Endodermal cell (in vitro differentiated cells): ENCODE measurements around the gene PPP1R12B. TPM values are rescaled to one million over a fixed set of nuclear protein-coding genes. Genes with fewer than 3 reads are reported as not detected.
"Not testable (repeated sequence)": the region's sequence is repeated elsewhere in the genome, so short reads cannot be mapped to it uniquely, and the experiment has no call there.

ENCODE experiments used
- DNase-seq: peaks from one replicate; pipeline ENCODE4 v3.0.0-alpha.2; 2017
- H3K27ac ChIP-seq: 2 replicates; pipeline ENCODE4 v1.5.1; 2013; ENCODE audit warnings: mild to moderate bottlenecking, low read depth, low read length, moderate library complexity
- H3K27me3 ChIP-seq: 2 replicates; pipeline ENCODE4 v1.6.1; 2013; ENCODE audit warnings: mild to moderate bottlenecking, low read length, moderate library complexity; ENCODE audit not compliant: insufficient read depth, control insufficient read depth, poor library complexity, severe bottlenecking
- H3K36me3 ChIP-seq: 2 replicates; pipeline ENCODE4 v1.7.0; 2013; ENCODE audit warnings: mild to moderate bottlenecking, low read length, moderate library complexity; ENCODE audit not compliant: control insufficient read depth, insufficient read depth
- H3K4me1 ChIP-seq: one replicate; pipeline ENCODE4 v1.7.0; 2013; ENCODE audit warnings: low read length; ENCODE audit not compliant: control insufficient read depth, insufficient read depth
- H3K4me3 ChIP-seq: 2 replicates; pipeline ENCODE4 v1.5.1; 2013; ENCODE audit warnings: mild to moderate bottlenecking, low read length, moderate library complexity
- H3K9ac ChIP-seq: 2 replicates; pipeline ENCODE4 v1.6.1; 2013; ENCODE audit warnings: mild to moderate bottlenecking, low read length, moderate library complexity; ENCODE audit not compliant: poor library complexity, severe bottlenecking; ENCODE audit errors: extremely low read depth
- H3K9me3 ChIP-seq: 2 replicates; pipeline ENCODE4 v1.6.1; 2013; ENCODE audit warnings: mild to moderate bottlenecking, low read length, moderate library complexity; ENCODE audit not compliant: control insufficient read depth
- H3K27ac Mint-ChIP-seq: 2 replicates; pipeline ENCODE4 v1.8.0; 2020; ENCODE audit warnings: mixed read lengths
- H3K27me3 Mint-ChIP-seq: 2 replicates; pipeline ENCODE4 v1.8.0; 2021; ENCODE audit warnings: mild to moderate bottlenecking, mixed read lengths; ENCODE audit not compliant: insufficient read depth
- H3K36me3 Mint-ChIP-seq: 2 replicates; pipeline ENCODE4 v1.8.0; 2020; ENCODE audit warnings: low read depth, mixed read lengths
- H3K4me1 Mint-ChIP-seq: 2 replicates; pipeline ENCODE4 v1.8.0; 2020; ENCODE audit warnings: mixed read lengths
- H3K4me3 Mint-ChIP-seq: 2 replicates; pipeline ENCODE4 v1.8.0; 2020; ENCODE audit warnings: mild to moderate bottlenecking, moderate library complexity, mixed read lengths
- H3K9me3 Mint-ChIP-seq: 2 replicates; pipeline ENCODE4 v1.8.0; 2020; ENCODE audit warnings: mild to moderate bottlenecking, mixed read lengths
- CTCF ChIP-seq: fragments of 200-600 bp; sonication (generic); conservative IDR thresholded peaks from 2 replicates; pipeline ENCODE4 v1.5.0; 2021; ENCODE audit warnings: antibody characterized with exemption, mild to moderate bottlenecking
- WGBS, 2 experiments: methylation state at CpG; one replicate each; pipeline versions ENCODE4 v1.1.5 to v1.1.7; 2013; ENCODE audit warnings: missing lambda C conversion rate in 2 of 2, mixed read lengths in 1 of 2; ENCODE audit not compliant: insufficient coverage in 1 of 2, insufficient read length in 1 of 2; 5-methylcytosine and 5-hydroxymethylcytosine counted together
- total RNA-seq, 2 donors: library from RNA; stranded (reverse); fragmentation: NEBNext Ultra II Directional in 1 of 2; extraction: Animal tissue kit (Norgen Biotek cat#: 25700) in 1 of 2; gene quantifications; 2 replicates in 1 of 2; 3 replicates in 1 of 2; pipeline ENCODE4 v1.2.1, GENCODE V29; 2021

The PPP1R12B gene
- total RNA-seq, 2 donors from 2014 or later, result 19.2 to 20.3 TPM

GRCh38 chr1:202621446-202621845, 272.9 kb downstream of the PPP1R12B start:
- Mint-ChIP-seq H3K4me1 (peaks cover 24% of the 10 kb centered on the region), H3K27me3 (no peaks in the 10 kb centered on the region), H3K4me3 (no peak overlapping the region), H3K36me3 (peaks cover 6% of the 10 kb centered on the region), H3K9me3 (peaks cover 2% of the 10 kb centered on the region), H3K27ac (no peak overlapping the region)
- no peak overlapping the region for H3K9ac ChIP-seq
- no peak for TF ChIP-seq CTCF
- H3K27ac ChIP-seq, result no peak overlapping the region
- no peaks in the 10 kb centered on the region for H3K9me3 ChIP-seq
- H3K27me3 ChIP-seq, result no peaks in the 10 kb centered on the region
- H3K4me3 ChIP-seq, result no peak overlapping the region
- H3K36me3 ChIP-seq, result no peaks in the 10 kb centered on the region
- no peak for DNase-seq
- peaks cover 4% of the 10 kb centered on the region for H3K4me1 ChIP-seq
- 83 to 92% methylated on average over 1 to 3 of the region's 3 CpGs for WGBS, 2 experiments

GRCh38 chr1:202622388-202622787, 273.9 kb downstream of the PPP1R12B start:
- H3K4me3 ChIP-seq, result no peak overlapping the region
- WGBS, 2 experiments, result 87 to 90% methylated on average over 7 to 8 of the region's 8 CpGs
- peaks cover 4% of the 10 kb centered on the region for H3K4me1 ChIP-seq
- H3K27ac Mint-ChIP-seq, result peak overlapping the region; percentile 82
- H3K9me3 Mint-ChIP-seq, result peaks cover under 1% of the 10 kb centered on the region
- no peak overlapping the region for H3K9ac ChIP-seq
- no peak overlapping the region for H3K4me3 Mint-ChIP-seq
- no peaks in the 10 kb centered on the region for H3K36me3 ChIP-seq
- no peak for DNase-seq
- H3K27ac ChIP-seq, result no peak overlapping the region
- peaks cover 32% of the 10 kb centered on the region for H3K4me1 Mint-ChIP-seq
- H3K36me3 Mint-ChIP-seq, result peaks cover 4% of the 10 kb centered on the region
- no peak for TF ChIP-seq CTCF
- no peaks in the 10 kb centered on the region for H3K27me3 ChIP-seq
- H3K27me3 Mint-ChIP-seq, result no peaks in the 10 kb centered on the region
- no peaks in the 10 kb centered on the region for H3K9me3 ChIP-seq

- 85 to 92% methylated on average over 4 to 7 of the region's 7 CpGs for WGBS, 2 experiments
Observed at GRCh38 chr1:202623075-202623474, 274.6 kb downstream of the PPP1R12B start.

GRCh38 chr1:202623476-202623875, 275.0 kb downstream of the PPP1R12B start:
- 91% methylated on average over 11 of the region's 12 CpGs; no CpG with 5 or more reads in 1 of the 2 experiments for WGBS, 2 experiments
- DNase-seq, H3K9ac ChIP-seq, H3K36me3 Mint-ChIP-seq, H3K27me3 Mint-ChIP-seq, H3K4me3 ChIP-seq, H3K36me3 ChIP-seq, H3K27ac ChIP-seq, H3K9me3 ChIP-seq, H3K4me1 ChIP-seq, H3K9me3 Mint-ChIP-seq, H3K4me3 Mint-ChIP-seq, H3K27me3 ChIP-seq: not testable (repeated sequence)
- Mint-ChIP-seq H3K4me1 (peaks cover 35% of the 10 kb centered on the region), H3K27ac (peak overlapping the region; percentile 82)

More at GRCh38 chr1:202623075-202623474, 274.6 kb downstream of the PPP1R12B start:
- Histone ChIP-seq H3K9ac (no peak overlapping the region), H3K4me3 (no peak overlapping the region), H3K9me3 (no peaks in the 10 kb centered on the region), H3K4me1 (peaks cover 4% of the 10 kb centered on the region), H3K36me3 (no peaks in the 10 kb centered on the region), H3K27ac (no peak overlapping the region), H3K27me3 (no peaks in the 10 kb centered on the region)
- Mint-ChIP-seq H3K4me1 (peaks cover 36% of the 10 kb centered on the region), H3K27ac (peak overlapping the region; percentile 82), H3K27me3 (no peaks in the 10 kb centered on the region), H3K9me3 (no peaks in the 10 kb centered on the region), H3K4me3 (no peak overlapping the region), H3K36me3 (no peaks in the 10 kb centered on the region)
- DNase-seq, result no peak
- no peak for TF ChIP-seq CTCF
